Measurements from ENCODE around the gene SIAH1. TPM values are rescaled to one million over a fixed set of nuclear protein-coding genes. Genes with fewer than 3 reads are reported as not detected.

Gene SIAH1
- total RNA-seq, 1 experiment from 2014 or later, result 29.9 TPM

DNA sequence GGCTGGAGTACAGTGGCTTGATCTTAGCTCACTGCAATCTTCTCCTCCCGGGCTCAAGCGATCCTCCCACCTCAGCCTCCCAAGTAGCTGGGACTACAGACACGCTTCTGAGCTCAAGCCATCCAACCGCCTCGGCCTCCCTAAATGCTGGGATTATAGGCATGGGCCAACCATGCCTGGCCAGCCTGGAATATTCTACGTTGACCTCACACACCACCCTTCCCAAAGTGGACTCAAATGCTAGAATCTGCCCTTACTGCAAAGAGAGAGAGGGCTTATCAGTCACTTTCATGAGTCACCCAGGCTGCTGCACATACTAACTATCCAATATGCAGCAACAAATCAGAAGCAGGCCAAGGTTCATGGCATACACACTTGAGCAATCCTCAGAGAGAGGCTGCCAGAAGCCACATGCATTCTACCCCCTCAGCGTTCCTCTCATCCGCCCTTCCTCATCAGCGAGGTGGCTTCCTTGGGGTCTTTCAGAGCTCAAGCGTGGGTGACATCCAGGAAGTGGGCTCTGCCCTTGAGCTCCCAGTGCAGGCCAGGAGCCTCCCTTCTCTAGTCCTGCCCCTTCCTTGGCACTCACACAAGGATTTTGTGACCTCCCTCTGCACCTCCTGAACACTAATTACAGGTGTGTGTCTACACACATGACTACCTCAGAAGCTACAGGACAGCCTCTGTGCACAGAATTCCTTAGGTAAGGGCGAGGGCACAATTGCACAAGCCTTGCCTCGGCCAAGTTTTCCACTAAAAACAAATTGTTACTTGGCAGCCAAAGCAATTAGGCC lies 24.8 kb upstream of the SIAH1 start:
- Mint-ChIP-seq H3K4me1 (peaks cover 11% of the 10 kb centered on the region), H3K9me3 (no peaks in the 10 kb centered on the region), H3K36me3 (no peaks in the 10 kb centered on the region), H3K4me3 (no peak overlapping the region), H3K27ac (no peak overlapping the region), H3K27me3 (ENCODE audit: low read depth) (no peaks in the 10 kb centered on the region)
- ChIA-PET POLR2A (interaction anchor here (0.7 kb wide), 1 partner anchor 44 kb away, joined by 6 read pairs; no protein-coding TSS in a partner anchor), CTCF (interaction anchor here (0.7 kb wide), 2 partner anchors 90 to 973 kb away, joined by 3 read pairs; no protein-coding TSS in a partner anchor)
- ATAC-seq, result no peak
- DNase-seq (ENCODE audit: low spot score), result no peak
- TF ChIP-seq ZNF396 (CRISPR knock-in tag; IDR thresholded peaks at IDR 0.05; ENCODE audit: borderline replicate concordance), result no peak
- peak; percentile 80 for TF ChIP-seq GABPB1 (CRISPR knock-in tag; IDR thresholded peaks at IDR 0.05)
- TF ChIP-seq ELF4 (CRISPR knock-in tag; IDR thresholded peaks at IDR 0.05; ENCODE audit: low read depth), result no peak
- TF ChIP-seq, protein P1, sequence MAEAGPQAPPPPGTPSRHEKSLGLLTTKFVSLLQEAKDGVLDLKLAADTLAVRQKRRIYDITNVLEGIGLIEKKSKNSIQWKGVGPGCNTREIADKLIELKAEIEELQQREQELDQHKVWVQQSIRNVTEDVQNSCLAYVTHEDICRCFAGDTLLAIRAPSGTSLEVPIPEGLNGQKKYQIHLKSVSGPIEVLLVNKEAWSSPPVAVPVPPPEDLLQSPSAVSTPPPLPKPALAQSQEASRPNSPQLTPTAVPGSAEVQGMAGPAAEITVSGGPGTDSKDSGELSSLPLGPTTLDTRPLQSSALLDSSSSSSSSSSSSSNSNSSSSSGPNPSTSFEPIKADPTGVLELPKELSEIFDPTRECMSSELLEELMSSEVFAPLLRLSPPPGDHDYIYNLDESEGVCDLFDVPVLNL (CRISPR knock-in tag; IDR thresholded peaks at IDR 0.05; ENCODE audit: borderline replicate concordance, low read depth), result no peak
- TF ChIP-seq, protein P2, sequence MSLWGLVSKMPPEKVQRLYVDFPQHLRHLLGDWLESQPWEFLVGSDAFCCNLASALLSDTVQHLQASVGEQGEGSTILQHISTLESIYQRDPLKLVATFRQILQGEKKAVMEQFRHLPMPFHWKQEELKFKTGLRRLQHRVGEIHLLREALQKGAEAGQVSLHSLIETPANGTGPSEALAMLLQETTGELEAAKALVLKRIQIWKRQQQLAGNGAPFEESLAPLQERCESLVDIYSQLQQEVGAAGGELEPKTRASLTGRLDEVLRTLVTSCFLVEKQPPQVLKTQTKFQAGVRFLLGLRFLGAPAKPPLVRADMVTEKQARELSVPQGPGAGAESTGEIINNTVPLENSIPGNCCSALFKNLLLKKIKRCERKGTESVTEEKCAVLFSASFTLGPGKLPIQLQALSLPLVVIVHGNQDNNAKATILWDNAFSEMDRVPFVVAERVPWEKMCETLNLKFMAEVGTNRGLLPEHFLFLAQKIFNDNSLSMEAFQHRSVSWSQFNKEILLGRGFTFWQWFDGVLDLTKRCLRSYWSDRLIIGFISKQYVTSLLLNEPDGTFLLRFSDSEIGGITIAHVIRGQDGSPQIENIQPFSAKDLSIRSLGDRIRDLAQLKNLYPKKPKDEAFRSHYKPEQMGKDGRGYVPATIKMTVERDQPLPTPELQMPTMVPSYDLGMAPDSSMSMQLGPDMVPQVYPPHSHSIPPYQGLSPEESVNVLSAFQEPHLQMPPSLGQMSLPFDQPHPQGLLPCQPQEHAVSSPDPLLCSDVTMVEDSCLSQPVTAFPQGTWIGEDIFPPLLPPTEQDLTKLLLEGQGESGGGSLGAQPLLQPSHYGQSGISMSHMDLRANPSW (CRISPR knock-in tag; conservative IDR thresholded peaks at IDR 0.05; ENCODE audit: low read depth), result no peak

DNA sequence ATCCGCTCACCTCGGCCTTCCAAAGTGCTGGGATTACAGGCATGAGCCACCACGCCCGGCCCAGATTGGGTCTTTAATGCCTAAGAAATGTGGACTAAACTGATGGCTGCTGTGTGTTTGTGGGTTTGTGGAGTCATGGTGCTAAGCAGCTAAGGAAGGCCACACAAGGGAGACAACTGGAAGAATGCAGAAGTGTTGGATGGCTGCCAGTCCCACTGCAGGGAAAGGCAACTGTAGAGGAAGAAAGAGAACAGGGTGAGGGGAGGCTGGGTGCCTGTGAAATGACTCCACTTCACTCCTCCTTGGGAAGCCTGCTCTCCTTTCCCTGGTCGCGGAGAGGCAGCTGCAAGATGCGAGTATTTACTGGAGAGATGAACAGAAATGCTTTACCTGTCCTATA lies 23.5 kb upstream of the SIAH1 start:
- Mint-ChIP-seq H3K4me3 (no peak overlapping the region), H3K36me3 (no peaks in the 10 kb centered on the region), H3K4me1 (peaks cover 15% of the 10 kb centered on the region), H3K27ac (no peak overlapping the region), H3K9me3 (no peaks in the 10 kb centered on the region), H3K27me3 (ENCODE audit: low read depth) (no peaks in the 10 kb centered on the region)
- CTCF ChIA-PET, result no interaction called here
- no peak for DNase-seq (ENCODE audit: low spot score)
- POLR2A ChIA-PET, result no interaction called here
- ATAC-seq, result no peak
- TF ChIP-seq, protein P3, sequence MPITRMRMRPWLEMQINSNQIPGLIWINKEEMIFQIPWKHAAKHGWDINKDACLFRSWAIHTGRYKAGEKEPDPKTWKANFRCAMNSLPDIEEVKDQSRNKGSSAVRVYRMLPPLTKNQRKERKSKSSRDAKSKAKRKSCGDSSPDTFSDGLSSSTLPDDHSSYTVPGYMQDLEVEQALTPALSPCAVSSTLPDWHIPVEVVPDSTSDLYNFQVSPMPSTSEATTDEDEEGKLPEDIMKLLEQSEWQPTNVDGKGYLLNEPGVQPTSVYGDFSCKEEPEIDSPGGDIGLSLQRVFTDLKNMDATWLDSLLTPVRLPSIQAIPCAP (CRISPR knock-in tag; IDR thresholded peaks at IDR 0.05), result no peak
- TF ChIP-seq, protein P4, sequence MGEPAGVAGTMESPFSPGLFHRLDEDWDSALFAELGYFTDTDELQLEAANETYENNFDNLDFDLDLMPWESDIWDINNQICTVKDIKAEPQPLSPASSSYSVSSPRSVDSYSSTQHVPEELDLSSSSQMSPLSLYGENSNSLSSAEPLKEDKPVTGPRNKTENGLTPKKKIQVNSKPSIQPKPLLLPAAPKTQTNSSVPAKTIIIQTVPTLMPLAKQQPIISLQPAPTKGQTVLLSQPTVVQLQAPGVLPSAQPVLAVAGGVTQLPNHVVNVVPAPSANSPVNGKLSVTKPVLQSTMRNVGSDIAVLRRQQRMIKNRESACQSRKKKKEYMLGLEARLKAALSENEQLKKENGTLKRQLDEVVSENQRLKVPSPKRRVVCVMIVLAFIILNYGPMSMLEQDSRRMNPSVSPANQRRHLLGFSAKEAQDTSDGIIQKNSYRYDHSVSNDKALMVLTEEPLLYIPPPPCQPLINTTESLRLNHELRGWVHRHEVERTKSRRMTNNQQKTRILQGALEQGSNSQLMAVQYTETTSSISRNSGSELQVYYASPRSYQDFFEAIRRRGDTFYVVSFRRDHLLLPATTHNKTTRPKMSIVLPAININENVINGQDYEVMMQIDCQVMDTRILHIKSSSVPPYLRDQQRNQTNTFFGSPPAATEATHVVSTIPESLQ (CRISPR knock-in tag; IDR thresholded peaks at IDR 0.05), result no peak
- no peak for TF ChIP-seq NR2C2 (CRISPR knock-in tag; IDR thresholded peaks at IDR 0.05)
- TF ChIP-seq, protein P5, sequence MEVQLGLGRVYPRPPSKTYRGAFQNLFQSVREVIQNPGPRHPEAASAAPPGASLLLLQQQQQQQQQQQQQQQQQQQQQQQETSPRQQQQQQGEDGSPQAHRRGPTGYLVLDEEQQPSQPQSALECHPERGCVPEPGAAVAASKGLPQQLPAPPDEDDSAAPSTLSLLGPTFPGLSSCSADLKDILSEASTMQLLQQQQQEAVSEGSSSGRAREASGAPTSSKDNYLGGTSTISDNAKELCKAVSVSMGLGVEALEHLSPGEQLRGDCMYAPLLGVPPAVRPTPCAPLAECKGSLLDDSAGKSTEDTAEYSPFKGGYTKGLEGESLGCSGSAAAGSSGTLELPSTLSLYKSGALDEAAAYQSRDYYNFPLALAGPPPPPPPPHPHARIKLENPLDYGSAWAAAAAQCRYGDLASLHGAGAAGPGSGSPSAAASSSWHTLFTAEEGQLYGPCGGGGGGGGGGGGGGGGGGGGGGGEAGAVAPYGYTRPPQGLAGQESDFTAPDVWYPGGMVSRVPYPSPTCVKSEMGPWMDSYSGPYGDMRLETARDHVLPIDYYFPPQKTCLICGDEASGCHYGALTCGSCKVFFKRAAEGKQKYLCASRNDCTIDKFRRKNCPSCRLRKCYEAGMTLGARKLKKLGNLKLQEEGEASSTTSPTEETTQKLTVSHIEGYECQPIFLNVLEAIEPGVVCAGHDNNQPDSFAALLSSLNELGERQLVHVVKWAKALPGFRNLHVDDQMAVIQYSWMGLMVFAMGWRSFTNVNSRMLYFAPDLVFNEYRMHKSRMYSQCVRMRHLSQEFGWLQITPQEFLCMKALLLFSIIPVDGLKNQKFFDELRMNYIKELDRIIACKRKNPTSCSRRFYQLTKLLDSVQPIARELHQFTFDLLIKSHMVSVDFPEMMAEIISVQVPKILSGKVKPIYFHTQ (CRISPR knock-in tag; IDR thresholded peaks at IDR 0.05), result no peak
- TF ChIP-seq, protein P6, sequence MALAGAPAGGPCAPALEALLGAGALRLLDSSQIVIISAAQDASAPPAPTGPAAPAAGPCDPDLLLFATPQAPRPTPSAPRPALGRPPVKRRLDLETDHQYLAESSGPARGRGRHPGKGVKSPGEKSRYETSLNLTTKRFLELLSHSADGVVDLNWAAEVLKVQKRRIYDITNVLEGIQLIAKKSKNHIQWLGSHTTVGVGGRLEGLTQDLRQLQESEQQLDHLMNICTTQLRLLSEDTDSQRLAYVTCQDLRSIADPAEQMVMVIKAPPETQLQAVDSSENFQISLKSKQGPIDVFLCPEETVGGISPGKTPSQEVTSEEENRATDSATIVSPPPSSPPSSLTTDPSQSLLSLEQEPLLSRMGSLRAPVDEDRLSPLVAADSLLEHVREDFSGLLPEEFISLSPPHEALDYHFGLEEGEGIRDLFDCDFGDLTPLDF (CRISPR knock-in tag; IDR thresholded peaks at IDR 0.05), result no peak
- TF ChIP-seq ZNF416 (CRISPR knock-in tag; IDR thresholded peaks at IDR 0.05), result no peak
- no peak for TF ChIP-seq ETV6 (CRISPR knock-in tag; IDR thresholded peaks at IDR 0.05)
- no peak for TF ChIP-seq MXD4 (CRISPR knock-in tag; IDR thresholded peaks at IDR 0.05; ENCODE audit: borderline replicate concordance)
- TF ChIP-seq ZNF317 (CRISPR knock-in tag; IDR thresholded peaks at IDR 0.05; ENCODE audit: borderline replicate concordance, low read depth), result no peak
- TF ChIP-seq, protein P7, sequence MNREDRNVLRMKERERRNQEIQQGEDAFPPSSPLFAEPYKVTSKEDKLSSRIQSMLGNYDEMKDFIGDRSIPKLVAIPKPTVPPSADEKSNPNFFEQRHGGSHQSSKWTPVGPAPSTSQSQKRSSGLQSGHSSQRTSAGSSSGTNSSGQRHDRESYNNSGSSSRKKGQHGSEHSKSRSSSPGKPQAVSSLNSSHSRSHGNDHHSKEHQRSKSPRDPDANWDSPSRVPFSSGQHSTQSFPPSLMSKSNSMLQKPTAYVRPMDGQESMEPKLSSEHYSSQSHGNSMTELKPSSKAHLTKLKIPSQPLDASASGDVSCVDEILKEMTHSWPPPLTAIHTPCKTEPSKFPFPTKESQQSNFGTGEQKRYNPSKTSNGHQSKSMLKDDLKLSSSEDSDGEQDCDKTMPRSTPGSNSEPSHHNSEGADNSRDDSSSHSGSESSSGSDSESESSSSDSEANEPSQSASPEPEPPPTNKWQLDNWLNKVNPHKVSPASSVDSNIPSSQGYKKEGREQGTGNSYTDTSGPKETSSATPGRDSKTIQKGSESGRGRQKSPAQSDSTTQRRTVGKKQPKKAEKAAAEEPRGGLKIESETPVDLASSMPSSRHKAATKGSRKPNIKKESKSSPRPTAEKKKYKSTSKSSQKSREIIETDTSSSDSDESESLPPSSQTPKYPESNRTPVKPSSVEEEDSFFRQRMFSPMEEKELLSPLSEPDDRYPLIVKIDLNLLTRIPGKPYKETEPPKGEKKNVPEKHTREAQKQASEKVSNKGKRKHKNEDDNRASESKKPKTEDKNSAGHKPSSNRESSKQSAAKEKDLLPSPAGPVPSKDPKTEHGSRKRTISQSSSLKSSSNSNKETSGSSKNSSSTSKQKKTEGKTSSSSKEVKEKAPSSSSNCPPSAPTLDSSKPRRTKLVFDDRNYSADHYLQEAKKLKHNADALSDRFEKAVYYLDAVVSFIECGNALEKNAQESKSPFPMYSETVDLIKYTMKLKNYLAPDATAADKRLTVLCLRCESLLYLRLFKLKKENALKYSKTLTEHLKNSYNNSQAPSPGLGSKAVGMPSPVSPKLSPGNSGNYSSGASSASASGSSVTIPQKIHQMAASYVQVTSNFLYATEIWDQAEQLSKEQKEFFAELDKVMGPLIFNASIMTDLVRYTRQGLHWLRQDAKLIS (CRISPR knock-in tag; IDR thresholded peaks at IDR 0.05; ENCODE audit: borderline replicate concordance), result no peak
- TF ChIP-seq ZNF263 (CRISPR knock-in tag; IDR thresholded peaks at IDR 0.05; ENCODE audit: low read depth), result no peak

All from WTC11 (cell line).